EL (cell line): ENCODE measurements around the gene SVBP.
"Not testable (repeated sequence)": the region's sequence is repeated elsewhere in the genome, so short reads cannot be mapped to it uniquely, and the experiment has no call there.

ENCODE experiments used
- DNase-seq: peaks from one replicate; pipeline ENCODE4 v3.0.0-alpha.2; 2016

The SVBP gene, protein sequence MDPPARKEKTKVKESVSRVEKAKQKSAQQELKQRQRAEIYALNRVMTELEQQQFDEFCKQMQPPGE

DNA sequence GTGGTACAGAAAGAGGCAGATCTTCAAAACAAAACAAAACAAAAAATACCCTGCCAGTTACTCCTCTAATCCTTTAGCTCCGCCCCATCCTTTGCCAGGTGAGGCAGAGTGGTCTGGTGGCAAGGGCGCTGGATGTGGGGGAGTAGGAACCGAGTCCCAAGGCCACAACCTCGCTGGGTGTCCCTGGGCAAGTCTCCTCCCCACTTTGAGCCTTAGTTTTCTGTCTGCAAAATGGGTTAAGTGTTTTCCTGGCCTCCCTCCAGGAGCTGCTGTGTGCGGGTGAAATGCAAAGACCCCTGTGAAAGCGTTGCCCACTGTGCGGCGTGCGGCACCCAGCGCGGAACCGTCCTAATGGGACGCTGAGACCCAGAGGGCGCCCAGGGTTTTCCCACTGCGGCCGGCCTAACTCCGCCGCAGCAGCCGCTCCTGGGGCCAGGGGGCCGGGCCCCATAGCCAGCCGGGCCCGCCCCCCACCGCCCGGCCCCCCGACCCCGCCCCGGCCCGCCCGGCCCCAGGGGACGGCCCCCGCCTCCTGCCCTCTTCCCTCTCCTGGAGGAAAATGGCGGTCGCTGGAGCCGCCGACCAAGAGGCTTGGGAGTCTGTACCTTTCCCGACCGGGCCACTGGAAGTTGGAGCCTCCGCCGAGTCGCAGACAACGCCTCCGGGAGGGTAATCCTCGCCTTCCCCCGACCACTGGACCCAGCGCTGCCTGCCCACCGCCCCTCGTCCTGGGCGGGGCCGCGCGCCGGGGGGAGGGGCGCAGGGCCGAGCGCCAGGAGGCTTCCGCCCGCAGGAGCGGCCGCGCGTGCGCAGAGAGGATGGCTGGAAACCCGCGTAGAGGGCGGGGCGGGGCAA lies at the start of gene SVBP, which contains the start of gene ERMAP:
Gene SVBP (minus strand): TSS at position 813 of the 855 bp plus-strand sequence. CDS start 853 bp downstream, outside the sequence.
Gene ERMAP (plus strand): TSS at position 538 of the 855 bp plus-strand sequence. CDS start 13,327 bp downstream, outside the sequence.
- peak; percentile 87 for DNase-seq

- no peak for DNase-seq
Observed at GRCh38 chr1:42866549-42866948, 49.4 kb upstream of the SVBP start.

DNA sequence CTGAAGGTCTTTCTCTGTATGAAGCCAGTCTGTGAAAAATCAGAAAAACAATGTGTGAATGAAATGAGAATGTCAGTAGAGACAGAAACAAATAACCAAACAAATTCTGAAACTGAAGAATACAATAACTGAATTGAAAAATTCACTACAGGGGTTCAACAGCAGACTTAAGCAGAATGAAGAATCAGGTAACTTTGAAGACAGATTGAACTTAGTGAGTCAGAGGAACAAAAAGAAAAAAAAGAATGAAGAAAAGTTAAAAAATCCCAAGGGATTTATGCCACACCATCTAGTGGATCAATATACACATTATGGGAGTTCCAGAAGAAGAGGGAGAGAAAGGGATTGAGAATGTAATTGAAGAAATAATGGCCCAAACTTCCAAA lies 43.8 kb upstream of the SVBP start:
- DNase-seq = no peak

DNA sequence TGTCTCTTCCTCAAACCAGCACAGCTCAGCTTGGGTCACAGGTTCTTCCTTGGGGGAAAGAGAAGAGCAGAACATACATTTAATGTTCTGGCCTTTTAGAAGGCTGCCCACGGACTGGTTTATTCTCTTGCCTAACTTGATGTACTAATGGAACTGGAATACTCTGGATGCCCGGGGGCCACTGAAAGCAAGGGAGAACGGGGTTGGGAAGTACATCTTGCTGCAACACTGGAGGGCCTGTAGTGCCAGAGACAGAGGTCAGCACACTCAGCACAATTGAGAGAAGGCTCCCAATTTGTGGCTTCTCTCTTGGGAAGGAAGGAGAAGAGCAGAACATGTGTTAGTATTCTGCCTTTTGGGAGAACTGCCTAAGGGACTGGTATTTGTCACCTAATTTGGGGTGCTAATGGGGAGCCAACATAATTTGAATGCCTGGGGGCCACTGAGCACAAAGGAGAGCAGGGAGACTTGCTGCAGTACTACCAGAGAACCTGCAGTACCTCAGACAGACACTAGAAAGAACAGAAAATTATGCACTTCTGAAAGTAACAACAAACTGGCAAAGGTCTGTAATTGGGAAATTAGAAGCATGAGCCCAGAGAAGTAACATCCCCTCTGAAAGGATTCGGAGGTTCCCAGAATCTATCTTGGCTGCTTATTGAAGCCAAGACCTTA lies 43.3 kb upstream of the SVBP start:
- no peak for DNase-seq

DNA sequence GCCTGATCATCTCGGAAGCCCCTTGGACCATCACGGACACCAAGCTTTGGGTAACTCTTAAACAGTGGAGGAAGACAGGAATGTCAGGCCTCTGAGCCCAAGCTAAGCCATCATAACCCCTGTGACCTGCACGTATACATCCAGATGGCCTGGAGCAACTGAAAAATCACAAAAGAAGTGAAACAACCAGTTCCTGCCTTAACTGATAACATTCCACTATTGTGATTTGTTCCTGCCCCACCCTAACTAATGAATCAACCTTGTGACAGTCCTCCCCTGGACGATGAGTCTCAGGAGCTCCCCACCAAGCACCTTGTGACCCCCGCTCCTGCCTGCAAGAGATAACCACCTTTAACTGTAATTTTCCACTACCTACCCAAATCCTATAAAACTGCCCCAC lies 42.2 kb upstream of the SVBP start:
- not testable (repeated sequence) for DNase-seq

- not testable (repeated sequence) for DNase-seq
Observed at GRCh38 chr1:42856554-42856953, 39.4 kb upstream of the SVBP start.

DNA sequence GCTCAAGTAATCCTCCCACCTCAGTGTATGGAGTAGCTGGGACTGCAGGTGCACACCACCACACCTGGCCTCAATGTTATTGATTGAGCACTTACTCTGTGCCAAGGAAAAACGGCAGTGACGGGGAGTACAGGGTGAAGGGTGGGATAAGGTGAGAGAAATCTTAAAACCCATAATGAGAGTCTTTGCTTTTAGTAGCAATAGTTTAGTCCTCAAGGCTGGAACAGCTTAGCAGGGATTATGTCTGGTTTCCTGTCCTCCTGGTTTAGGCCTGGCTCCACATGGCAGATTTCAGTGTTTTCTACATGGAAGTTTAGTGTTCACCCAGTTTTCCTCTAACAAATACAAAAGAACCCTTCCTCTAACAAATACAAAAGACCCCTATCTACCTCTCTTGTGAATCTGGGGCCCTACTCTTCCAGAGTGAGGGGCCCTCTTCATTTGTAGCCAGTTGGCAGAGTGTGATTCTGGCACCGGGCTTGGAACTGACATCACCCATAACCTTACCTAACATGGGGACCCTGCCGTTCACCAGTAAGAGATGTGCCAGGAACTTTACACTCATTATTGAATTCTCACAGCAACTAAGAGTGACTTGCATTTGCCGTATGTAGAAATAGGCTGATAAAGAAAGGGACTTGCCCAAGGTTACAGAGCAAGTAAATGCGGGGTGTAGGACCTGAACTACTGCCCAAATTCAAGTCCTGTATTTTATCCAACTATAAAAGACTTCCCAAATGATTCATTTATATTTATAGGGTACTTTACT lies 36.1 kb upstream of the SVBP start:
- no peak for DNase-seq

GRCh38 chr1:42852608-42852980 lies 35.4 kb upstream of the SVBP start:
- peak; percentile 14 for DNase-seq

GRCh38 chr1:42851960-42852607 lies 34.9 kb upstream of the SVBP start:
- DNase-seq = no peak

DNA sequence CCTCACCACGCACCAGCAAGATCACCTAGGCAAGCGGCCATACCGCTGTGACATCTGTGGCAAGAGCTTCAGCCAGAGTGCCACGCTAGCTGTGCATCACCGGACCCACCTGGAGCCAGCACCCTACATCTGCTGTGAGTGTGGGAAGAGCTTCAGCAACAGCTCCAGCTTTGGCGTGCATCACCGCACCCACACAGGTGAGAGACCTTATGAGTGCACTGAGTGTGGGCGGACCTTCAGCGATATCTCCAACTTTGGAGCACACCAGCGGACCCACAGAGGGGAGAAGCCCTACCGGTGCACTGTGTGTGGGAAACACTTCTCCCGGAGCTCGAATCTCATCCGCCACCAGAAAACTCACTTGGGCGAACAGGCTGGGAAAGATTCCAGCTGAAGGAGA lies 34.2 kb upstream of the SVBP start:
- no peak for DNase-seq

- DNase-seq = no peak
Observed at GRCh38 chr1:42849944-42850343, 32.7 kb upstream of the SVBP start.

DNA sequence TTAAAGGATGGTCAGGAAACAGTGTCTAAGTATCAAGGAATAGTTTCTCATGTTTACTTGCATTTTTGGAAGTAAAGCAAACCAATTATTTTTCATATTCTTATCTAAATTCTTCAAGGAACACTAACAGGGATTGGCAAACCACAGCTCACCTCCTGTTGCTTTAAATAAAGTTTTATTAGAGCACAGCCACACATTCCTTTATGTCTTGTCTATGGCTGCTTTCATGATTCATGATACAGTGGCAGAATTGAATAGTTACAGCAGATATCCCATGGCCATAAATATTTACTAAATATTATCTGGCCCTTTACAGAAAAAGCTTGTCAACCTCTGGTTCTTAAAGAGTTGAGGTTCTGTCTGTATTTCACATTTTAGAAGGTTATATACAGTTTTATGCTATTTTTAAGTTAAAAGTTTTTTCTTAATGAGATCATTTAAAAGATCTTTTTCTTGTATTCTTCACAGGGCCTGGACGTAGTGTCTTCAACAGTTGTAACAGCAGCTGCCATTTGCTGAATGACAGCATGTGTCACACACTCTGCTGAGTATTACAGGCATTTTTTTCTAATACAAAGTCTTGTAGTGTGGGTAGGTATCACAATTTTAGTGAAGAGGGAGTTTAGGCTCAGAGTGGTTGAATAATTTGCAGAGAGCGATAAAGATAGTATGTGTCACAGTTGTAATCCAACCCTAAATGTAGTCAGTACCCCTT lies 31.8 kb upstream of the SVBP start:
- DNase-seq = peak; percentile 16

GRCh38 chr1:42847721-42848460 lies 30.7 kb upstream of the SVBP start:
- no peak for DNase-seq

DNA sequence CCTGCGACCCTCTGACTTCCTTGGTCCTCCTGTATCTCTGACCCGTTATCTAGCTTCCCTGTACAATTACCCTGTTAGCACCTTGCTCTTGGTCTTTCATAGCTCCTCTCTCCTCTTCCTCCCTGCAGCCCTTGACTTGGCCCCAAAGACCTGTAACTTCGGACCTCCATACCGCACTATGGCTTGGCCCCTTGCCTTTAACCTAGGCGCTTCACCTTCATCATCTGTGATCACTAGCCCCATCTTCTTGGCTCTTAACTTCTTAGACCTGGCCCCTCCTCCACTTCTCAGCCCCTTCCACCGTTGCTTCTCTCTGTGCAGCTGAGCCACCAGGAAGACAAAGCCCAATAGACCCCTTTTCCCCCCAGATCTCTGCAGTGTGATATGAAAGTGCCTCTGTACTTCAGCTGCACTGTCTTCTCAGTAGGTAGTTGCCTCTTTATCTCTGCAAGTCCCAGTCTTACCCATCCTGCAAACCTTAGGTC lies 30.0 kb upstream of the SVBP start:
- peak; percentile 3 for DNase-seq

DNA sequence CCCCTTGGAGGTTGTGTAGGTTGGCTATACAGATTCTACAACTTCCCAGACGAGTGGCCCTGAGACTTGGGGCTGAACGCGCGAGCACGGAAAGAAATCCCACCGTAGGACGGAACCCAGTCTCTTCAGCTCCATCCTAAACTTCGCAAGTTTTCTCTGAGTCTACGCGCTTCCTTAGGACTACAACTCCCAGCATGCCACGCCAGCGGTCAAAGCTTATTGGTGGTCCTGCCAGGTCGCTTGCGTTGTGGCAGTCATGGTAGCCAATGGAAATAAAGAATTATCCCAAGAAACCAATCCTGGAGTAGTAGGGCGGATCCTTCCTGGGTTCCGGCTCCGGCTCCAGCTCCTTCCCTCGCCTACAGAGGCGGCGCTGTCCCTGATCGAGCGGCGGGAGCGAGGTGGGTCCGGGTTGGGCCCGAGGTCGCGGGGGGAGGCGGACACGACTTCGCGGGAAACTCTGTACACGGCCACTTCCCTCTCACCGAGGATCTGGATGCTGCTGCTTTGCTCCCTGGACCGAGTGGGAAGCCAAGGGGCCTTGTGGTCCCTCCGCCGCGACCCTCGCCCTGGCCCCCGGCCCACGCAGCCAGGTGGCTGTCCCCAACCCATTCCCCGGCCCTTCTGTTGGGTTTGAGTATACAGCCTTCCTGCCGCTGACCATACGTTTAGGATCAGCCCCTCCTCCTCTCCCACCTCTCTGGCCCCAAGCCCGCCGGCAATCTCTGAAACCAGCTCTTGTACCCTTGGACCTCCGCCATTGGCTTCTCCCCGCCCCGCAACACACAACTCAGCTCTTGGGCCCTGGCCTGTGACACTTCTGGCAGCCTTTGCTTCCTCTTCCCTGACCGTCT lies 29.3 kb upstream of the SVBP start, which contains the start of gene ZNF691:
Gene ZNF691 (plus strand): TSS at position 357 of the 854 bp plus-strand sequence. CDS start 3,046 bp downstream, outside the sequence.
- peak; percentile 98 for DNase-seq

GRCh38 chr1:42845866-42846256 lies 28.7 kb upstream of the SVBP start:
- DNase-seq = no peak

DNA sequence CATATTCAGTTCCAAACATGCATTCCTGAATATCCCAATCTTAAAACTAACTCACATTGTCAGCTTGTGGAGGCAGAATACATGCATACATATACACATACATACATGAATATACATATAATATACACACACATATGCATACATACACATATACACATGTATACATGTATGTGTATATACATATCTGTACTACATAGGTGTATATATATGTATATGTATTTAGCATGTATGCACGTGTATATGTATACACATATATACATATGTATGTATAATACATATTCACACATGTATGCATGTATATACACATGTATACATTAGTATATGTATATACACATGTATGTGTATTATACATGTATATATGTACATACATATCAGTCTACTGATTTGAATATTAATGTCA lies 28.0 kb upstream of the SVBP start:
- no peak for DNase-seq

DNA sequence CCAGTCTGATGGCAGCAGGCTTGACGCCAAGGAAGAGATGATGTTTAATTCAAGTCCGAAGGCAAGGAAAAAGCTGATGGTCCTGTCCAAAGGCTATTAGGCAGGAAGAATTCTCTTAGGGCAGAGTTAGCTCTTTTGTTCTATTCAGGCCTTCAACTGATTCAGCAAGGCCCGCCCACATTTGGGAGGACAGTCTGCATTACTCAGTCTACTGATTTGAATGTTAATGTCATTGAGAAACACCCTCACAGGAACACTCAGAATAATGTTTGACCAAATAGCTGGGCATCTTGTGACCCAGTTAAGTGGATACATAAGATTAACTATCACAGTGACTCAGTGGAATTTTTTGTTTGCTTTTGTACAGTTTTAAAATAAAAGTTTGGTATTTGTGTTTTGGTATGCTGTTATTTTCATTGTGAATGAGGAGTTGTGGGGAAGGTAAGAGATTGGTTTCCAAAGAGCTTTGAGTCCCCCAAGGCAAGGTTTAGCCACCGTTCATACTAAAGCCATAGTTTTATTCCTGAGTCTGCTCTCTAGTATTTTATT lies 27.5 kb upstream of the SVBP start:
- peak; percentile 6 for DNase-seq

- no peak for DNase-seq
Observed at GRCh38 chr1:42841440-42842147, 24.4 kb upstream of the SVBP start.
